Progenitor cell of endocrine pancreas (in vitro differentiated cells): ENCODE data around the gene KRTAP5-11. TPM values are rescaled to one million over a fixed set of nuclear protein-coding genes. Genes with fewer than 3 reads are reported as not detected.

Experiments
- total RNA-seq: library from RNA; stranded (reverse); gene quantifications from 2 replicates; pipeline ENCODE4 v1.2.1, GENCODE V29; 2021

Gene KRTAP5-11
- total RNA-seq, 1 donor from 2014 or later: not detected

Other genes starting within 250 kb of the KRTAP5-11 start
- 137 and 140 TPM in 2 replicates for gene DHCR7, start 134.5 kb downstream of the KRTAP5-11 start, total RNA-seq
- 72.0 and 79.2 TPM in 2 replicates for gene NADSYN1, start 129.7 kb downstream of the KRTAP5-11 start, total RNA-seq
- 0.29 and 0.41 TPM in 2 replicates for gene KRTAP5-7, start 55.6 kb downstream of the KRTAP5-11 start, total RNA-seq
- gene KRTAP5-8, start 44.9 kb downstream of the KRTAP5-11 start, total RNA-seq: 0.24 TPM in 1 of 2 replicates, not detected in the other
- gene KRTAP5-9, start 34.5 kb downstream of the KRTAP5-11 start, total RNA-seq: 0.26 and 0.53 TPM in 2 replicates
- 0.41 TPM in 1 of 2 replicates, not detected in the other for gene KRTAP5-10, start 17.3 kb downstream of the KRTAP5-11 start, total RNA-seq